Measurements from ENCODE around the gene CDC42EP5. TPM values are rescaled to one million over a fixed set of nuclear protein-coding genes. Genes with fewer than 3 reads are reported as not detected.
"Not testable (repeated sequence)": the region's sequence is repeated elsewhere in the genome, so short reads cannot be mapped to it uniquely, and the experiment has no call there.

The CDC42EP5 gene, protein sequence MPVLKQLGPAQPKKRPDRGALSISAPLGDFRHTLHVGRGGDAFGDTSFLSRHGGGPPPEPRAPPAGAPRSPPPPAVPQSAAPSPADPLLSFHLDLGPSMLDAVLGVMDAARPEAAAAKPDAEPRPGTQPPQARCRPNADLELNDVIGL
- 4.7 and 26.7 TPM in 2 replicates for total RNA-seq

GRCh38 chr19:54473071-54473891, at the start of gene CDC42EP5:
Gene CDC42EP5 (minus strand): TSS chr19:54473296. CDS start chr19:54465547, 7,749 bp downstream.
- DNase-seq (ENCODE audit: low read depth) = no peak

DNA sequence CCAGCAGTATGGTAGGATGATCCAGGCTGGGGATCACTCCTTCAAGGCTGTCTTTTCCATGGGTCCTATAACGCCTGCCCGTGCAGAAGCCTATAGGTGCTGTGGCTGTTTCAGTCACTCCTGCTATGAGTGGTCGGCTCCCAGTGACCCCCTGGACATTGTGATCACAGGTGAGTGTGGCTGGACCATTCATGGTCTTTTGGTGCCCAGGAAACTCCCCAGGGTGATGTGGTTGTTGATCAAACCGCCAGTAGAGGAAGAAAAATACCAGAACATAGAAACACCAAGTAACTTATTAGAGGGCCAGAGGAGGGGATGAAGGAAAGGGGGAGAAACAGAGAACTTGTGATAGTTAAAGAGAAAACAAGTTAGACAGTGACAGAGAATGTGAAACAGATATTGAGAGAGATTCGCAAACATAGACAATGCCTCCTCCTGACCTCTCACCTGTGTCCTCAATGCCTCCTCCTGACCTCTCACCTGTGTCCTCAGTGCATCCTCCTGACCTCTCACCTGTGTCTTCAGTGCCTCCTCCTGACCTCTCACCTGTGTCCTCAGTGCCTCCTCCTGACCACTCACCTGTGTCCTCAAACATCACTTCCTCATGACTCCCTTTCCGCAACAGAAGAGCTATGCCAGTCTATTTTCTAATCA, 48.9 kb upstream of the CDC42EP5 start:
- no peak for DNase-seq (ENCODE audit: low read depth)

- no peak for DNase-seq (ENCODE audit: low read depth)
These were observed 48.1 kb upstream of the CDC42EP5 start for GRCh38 chr19:54521022-54521859.

DNA sequence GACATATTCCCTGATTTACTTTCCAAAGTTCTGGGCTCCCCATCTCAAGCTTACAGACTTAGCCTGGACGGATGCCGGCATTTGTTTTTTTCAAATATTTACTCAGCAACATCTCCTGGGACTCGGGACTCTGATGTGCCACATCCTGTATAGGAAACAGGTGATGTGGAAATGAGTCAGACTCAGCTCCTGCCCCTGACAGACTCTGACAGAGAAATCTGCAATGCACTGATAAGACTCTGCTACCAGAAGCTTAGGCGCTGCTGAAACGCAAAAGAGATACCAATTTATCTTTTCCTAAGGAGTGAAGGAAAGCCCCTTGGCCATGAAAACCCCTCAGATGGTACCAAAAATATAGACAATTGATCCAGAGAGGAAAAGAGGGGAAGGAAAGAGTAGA, 45.7 kb upstream of the CDC42EP5 start:
- no peak for DNase-seq (ENCODE audit: low read depth)

DNA sequence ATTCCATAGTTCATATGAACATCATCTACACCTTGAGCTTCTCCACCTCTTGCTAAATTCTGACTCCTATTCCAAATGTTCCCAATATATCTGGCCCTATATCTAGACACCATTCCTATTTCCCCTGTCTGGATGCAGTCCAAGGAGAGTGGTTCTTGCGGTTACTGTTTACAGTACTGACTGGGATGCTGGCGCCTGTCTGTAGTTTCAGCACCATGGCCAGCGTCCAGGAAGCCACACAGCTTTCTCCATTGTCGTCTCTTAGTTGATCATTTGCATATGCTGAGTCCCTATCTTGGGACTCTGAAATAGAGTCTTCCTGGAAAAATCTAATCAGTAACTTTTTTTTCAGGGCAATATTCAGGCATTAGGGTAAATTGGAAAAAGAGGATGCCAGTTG, 44.4 kb upstream of the CDC42EP5 start:
- peak; percentile 4 for DNase-seq (ENCODE audit: low read depth)

DNA sequence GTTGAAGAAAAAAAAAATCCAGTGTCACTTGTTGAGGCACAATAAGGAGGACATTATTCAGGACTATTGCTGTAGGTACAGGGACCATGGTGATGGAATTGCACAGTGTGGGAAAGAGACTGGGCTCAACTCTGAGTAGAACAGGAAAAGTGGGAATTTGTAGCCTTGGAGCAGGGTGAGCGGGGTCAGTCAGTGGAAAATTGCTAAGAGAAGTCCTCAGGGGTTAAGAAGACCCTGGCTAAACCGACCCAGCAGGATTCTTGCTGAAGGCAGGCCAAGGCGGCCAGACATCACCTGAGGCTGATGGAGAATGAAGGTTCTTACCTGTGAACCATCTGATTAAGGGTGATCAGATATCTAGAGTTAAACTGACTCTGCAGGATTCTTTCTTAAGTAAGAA, 42.1 kb upstream of the CDC42EP5 start:
- DNase-seq (ENCODE audit: low read depth) = no peak

DNA sequence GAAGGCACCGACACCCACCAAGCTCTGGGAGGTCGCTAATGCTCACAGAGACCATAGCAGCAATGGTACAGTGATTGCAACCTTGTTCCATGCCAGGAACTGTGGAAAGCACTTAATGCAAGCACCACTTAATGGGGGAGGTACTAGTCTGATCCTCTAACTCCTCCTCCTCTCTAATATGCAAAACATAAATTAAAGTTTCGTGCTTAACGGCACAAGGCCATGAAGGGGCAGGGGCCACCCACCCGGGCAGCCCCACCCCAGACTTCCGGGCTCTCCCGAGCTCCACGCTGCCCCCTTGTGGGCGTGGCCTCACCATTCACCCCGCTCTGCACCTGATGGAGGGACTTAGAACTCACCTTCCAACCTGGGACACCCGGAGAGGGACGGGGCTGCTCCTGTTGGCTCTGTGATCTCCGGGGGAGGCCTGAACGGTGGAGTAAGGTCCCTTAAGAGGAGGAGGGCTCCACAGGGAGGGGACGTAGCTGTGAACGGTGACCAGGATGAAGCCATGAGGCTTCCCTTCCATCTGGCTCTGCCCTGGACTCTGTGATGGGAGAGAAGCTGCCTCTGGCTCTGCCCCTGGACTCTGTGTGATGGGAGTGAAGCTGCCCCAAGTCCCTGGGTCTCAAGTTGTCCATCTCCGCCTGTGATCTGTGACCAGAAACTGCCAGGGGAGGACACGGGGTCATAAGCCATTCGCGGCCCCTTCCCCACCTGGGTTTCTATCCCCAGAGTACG, 36.3 kb upstream of the CDC42EP5 start:
- DNase-seq (ENCODE audit: low read depth) = not testable (repeated sequence)

GRCh38 chr19:54508487-54508886, 35.4 kb upstream of the CDC42EP5 start:
- not testable (repeated sequence) for DNase-seq (ENCODE audit: low read depth)

- no peak for DNase-seq (ENCODE audit: low read depth)
These were observed 34.7 kb upstream of the CDC42EP5 start for GRCh38 chr19:54507824-54508223.

DNA sequence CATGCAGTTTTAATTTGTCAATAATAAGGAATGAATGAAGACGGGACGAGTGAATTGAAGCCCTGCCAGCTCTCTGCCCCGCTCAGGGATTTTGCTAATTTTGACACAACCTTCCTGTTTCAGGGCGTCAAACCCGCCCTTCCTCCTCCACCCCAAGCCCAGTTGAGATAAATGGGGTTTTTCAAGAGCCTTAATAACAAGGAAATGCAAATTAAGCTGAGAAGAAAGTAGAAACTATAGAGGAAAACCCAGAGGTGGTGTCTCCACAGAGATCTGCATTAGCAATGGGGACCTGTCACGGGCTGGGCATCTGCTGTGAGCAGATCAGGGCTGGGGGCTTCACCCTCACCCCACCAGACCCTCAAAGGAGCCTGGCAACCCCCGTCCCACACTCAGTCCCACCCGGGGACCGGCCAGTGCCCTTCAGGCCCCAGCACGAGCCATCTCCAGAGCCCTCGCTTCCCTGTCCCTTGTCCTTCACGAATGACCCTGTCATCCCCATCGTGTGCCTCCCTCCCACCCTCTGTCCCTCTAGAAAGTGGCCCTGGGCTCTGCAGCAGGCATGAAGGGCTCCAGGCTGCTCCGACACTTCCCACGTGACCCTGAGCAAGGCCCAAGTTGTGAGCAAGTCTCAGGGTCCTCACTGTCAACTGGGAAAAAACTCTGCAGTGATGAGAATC, 34.1 kb upstream of the CDC42EP5 start:
- not testable (repeated sequence) for DNase-seq (ENCODE audit: low read depth)

DNA sequence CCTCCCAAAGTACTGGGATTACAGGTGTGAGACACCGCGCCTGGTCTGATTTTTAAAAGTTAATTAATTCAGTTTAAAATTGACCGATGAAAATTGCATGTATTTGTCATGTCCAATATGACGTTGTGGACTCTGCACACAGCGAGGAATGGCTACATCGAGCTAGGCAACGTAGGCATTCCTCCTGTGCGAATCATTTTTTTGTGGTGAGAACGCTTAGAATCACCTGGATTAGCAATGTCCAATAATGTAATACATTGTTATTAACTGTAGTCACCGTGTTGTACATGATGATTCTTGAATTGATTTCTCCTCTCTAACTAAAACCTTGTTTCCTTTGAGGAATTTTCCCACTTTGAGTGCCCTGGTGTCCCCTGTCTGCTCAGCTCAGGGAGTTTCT, 33.0 kb upstream of the CDC42EP5 start:
- no peak for DNase-seq (ENCODE audit: low read depth)

- not testable (repeated sequence) for DNase-seq (ENCODE audit: low read depth)
These were observed 32.4 kb upstream of the CDC42EP5 start for GRCh38 chr19:54505542-54505941.

GRCh38 chr19:54502518-54503048, 29.5 kb upstream of the CDC42EP5 start, which contains the start of gene LAIR2:
Gene LAIR2 (plus strand): TSS chr19:54502831. CDS start chr19:54502919, 88 bp downstream.
- DNase-seq (ENCODE audit: low read depth) = no peak

DNA sequence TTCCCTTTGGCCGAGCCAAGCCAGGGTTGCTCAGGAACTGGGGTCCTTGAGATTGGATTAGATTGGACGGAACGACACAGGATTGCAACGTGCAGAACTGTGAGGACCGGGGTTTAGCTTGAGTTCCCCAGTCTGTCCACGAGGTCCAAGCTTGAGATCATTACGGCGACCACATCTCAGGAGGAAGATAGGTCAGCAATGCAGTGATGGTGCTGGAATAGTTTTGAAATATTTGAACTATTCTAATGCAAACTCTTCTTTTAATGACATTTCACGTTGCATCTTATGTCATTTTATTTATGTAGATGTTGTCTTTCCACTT, 25.3 kb upstream of the CDC42EP5 start:
- not testable (repeated sequence) for DNase-seq (ENCODE audit: low read depth)

DNA sequence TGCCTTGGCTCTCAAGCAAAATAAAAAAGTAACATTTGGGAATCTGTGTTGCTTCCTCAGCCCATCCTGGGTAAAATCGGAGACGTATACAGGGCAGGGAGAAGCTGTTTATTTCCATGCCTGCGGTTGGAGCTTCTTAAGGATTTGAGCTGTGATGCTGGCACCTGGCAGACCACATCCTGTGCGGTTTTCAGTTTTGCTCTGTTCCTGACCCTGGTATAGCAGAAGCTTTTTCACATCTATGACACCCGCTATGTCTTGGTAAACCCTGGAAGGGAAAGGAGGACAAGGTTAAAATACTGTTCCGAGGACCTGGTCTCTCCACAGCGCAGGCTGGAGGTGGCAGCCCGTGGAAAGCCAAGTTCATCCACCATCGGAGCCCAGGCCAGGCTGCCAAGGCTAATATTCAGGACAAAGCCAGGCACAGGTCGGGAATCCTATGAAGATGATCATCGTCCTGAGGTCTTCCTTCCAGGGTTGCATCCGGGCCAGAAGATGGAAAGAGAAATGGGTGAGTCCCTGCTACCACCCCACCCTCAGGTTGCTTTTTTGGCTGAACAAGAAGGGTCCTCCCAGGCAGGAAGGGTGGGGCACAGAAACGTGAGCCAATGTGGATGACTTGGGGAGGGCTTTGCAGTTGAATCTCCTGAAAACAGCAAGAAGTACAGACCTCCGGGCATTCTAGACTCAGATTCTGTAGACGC, 24.8 kb upstream of the CDC42EP5 start:
- not testable (repeated sequence) for DNase-seq (ENCODE audit: low read depth)

DNA sequence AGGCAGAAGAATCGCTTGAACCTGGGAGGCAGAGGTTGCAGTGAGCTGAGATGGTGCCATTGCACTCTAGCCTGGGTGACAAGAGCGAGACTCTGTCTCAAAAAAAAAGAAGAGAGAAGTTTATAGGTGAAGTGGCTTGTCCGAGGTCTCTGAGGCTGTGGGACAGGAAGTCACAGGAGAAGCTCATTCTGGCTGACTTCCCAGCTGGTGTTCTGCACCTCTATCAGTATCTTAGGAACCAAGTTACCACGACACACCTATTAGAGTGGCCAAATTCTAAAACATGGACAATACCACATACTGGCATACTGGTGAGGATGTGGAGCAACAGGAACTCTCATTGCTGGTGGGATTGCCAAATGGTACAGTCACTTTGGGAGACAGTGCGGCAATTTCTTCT, 22.2 kb upstream of the CDC42EP5 start:
- DNase-seq (ENCODE audit: low read depth) = not testable (repeated sequence)

DNA sequence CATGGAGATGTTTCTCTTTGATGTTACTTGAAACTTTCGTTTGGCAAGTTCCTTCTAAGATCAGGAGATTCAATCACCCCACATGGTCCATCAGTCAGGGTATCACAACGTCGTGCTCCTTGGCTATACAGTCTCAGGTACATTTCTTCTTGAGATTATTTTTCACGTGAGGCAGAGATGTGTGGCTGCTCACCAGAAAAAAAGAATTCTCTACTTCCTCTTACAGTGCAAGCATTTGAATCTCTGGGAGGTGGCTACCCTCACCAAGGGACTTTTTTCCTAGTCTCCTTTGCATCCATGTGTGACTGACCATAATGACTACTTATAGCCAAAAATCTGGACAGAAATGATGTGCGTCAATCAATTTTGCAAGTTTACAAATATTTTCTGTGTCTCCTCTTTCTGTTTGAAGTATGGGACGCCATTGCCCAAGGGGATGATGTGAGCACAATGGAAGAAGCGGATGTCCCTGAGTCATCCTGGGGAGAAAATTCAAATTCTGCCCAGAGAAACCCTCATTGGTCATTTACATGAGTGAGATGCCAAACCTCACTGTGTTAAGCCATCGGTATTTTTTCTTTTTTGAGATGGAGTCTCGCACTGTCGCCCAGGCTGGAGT, 21.0 kb upstream of the CDC42EP5 start:
- no peak for DNase-seq (ENCODE audit: low read depth)

DNA sequence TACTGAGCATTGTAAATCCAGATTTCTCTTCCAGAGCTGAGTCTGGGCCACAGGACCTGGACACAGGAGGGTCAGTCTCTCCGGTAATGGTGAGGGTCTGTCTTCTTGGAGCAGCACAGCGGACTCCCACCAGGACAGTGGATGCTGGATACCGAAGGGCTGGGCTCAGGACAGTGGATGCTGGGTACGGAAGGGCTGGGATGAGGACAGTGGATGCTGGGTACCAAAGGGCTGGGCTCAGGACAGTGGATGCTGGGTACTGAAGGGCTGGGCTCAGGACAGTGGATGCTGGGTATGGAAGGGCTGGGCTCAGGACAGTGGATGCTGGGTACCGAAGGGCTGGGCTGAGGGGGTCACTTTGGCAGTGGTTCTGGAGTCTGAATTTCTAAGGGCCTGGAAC, 20.0 kb upstream of the CDC42EP5 start:
- not testable (repeated sequence) for DNase-seq (ENCODE audit: low read depth)

DNA sequence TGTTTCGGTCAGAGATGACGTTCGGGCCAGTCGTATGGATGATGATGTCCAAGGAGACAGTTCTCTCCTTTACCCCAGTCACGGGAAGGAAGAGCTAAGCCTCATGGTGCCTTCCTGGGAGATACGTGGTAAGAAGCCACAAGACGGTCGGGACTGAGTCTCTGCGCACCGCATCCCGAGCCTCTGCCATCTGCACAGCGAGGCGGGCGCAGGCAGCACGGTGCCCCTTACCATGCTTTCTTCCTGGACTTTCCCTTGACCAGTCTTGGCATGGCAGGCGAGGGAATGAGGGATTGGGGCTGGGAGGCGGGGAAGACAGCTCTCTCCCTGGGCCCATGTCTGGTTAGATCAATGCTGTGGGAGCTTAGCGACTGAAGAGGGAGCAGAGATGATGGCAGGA, 19.5 kb upstream of the CDC42EP5 start:
- DNase-seq (ENCODE audit: low read depth) = no peak

Data from renal cortical epithelial cell (primary cell).